Activated CD4-positive, alpha-beta T cell treated with anti-CD3 and anti-CD28 coated beads, Interleukin-2, Interleukin-6, amounts not matched to agents 100 ng/mL and 50 ng/mL, durations not matched to agents 16 hours and 8 hours (primary cell): ENCODE data around the gene ELANE.

Experiments used
- DNase-seq: peaks from one replicate; pipeline ENCODE4 v3.0.0-alpha.2; 2020

The ELANE gene

DNA sequence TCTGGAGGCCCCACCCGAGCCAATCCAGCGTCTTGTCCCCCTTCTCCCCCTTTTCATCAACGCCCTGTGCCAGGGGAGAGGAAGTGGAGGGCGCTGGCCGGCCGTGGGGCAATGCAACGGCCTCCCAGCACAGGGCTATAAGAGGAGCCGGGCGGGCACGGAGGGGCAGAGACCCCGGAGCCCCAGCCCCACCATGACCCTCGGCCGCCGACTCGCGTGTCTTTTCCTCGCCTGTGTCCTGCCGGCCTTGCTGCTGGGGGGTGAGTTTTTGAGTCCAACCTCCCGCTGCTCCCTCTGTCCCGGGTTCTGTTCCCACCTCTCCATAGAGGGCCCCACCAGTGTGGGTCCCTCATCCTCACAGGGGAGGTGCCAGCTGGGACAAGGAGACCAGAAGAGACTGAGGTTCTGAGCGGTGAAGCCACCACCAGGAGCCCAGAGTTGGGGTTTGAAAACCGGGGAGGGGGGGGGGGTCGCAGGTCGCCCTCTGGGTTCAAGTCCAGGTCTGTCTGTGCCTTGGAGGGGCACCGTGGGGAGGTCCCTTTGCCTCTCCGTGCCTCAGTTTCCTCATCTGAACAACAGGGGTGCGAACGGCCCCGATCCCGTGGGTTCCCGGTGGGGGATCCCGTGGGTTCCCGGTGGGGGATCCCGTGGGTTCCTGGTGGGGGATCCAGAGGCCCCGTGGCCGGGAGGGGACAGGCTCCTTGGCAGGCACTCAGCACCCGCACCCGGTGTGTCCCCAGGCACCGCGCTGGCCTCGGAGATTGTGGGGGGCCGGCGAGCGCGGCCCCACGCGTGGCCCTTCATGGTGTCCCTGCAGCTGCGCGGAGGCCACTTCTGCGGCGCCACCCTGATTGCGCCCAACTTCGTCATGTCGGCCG lies at the start of gene ELANE:
Gene ELANE, plus strand, starts transcription at position 168 of the 878 bp plus-strand sequence. Its CDS starts 26 bp downstream, at position 194.
- no peak for DNase-seq

DNA sequence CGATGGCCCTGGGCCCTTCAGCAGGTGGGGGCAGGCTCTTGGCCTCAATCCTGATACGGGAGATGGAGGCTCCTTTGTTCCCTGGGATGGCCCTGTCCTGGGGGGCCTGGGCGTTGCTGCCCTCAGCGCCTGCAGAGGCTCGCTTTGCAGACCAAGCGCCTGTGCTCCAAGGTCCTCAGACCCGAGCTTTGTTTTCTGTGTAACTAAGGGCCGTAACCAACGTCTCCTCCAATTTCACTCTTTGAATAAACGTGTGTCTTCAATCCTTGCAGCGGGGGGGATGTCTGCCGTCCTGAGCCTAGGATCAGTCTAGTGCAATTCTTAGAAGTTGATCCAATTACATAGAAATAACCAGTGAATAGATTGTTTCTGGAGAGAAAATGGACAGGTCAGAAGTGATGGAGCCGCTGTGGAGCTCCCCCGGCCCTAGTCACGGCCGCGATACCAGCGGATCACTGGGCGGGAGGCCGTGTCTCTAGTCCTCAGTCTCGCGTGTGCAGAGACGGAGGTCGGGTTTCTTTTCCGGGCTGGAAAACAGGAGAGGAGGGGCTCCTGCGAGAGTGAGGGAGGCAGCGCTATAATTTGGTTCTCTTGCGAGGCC lies 49.5 kb upstream of the ELANE start:
- no peak for DNase-seq

DNA sequence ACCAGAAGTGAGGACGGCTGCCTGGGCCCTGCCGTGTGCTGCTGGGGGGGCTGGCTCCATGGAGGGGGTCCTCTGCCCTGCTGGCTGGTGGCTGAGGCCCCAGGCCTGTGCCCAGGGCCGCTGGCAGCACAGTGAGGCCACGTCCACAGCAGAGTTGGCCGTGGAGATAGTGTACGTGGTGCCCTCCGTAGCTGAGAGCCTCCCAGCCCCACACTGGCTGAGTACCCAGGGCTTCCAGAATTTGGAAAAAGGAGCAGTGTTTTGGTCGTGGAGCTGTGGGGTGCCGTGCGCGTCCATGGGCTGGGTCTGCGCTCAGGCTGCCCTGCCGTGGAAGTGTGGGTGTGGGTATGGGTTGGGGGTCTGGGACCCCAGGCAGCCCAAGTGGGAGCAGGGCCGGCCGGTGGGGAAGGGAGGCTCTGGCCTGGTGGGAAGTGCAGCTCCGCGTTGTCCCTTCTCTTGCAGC lies 49.0 kb upstream of the ELANE start:
- no peak for DNase-seq

DNA sequence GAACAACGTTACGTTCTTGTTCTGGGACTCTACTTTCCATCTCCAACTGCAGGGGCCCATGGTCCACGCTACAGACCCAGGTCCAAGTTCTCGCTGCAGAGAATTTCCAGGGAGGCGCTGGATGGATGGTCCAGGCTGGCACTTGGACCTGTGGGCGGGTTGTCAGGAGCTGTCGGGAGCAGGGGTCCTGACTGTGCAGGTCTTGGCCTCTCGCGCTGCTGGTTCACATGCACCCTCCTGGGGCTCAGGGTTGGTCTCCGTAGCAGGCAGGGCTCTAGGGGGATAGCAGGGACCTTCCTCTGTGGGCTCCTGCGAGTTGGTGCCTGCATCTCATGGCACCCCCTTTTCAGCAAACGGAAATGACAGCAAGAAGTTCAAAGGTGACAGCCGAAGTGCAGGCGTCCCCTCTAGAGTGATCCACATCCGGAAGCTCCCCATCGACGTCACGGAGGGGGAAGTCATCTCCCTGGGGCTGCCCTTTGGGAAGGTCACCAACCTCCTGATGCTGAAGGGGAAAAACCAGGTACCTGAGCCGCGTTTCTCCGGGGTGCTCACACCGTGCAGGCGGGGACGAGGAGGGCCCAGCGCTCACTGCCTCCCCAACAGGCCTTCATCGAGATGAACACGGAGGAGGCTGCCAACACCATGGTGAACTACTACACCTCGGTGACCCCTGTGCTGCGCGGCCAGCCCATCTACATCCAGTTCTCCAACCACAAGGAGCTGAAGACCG lies 48.3 kb upstream of the ELANE start:
- DNase-seq = no peak

DNA sequence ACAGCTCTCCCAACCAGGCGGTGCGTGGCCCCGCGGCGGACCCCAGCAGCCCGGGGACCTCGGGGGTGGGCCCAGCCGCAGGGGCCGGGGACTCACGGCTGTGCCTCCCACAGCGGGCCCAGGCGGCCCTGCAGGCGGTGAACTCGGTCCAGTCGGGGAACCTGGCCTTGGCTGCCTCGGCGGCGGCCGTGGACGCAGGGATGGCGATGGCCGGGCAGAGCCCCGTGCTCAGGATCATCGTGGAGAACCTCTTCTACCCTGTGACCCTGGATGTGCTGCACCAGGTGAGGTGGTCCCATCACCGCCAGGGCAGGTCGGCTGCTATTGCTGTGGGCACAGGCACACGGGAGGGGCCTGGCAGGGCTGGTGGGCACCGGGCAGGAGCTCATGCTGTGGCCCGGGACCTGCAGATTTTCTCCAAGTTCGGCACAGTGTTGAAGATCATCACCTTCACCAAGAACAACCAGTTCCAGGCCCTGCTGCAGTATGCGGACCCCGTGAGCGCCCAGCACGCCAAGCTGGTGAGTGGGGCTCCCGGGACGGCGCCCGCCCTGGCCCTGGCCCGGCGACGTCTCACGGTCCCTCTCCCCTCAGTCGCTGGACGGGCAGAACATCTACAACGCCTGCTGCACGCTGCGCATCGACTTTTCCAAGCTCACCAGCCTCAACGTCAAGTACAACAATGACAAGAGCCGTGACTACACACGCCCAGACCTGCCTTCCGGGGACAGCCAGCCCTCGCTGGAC lies 47.5 kb upstream of the ELANE start:
- DNase-seq = no peak

DNA sequence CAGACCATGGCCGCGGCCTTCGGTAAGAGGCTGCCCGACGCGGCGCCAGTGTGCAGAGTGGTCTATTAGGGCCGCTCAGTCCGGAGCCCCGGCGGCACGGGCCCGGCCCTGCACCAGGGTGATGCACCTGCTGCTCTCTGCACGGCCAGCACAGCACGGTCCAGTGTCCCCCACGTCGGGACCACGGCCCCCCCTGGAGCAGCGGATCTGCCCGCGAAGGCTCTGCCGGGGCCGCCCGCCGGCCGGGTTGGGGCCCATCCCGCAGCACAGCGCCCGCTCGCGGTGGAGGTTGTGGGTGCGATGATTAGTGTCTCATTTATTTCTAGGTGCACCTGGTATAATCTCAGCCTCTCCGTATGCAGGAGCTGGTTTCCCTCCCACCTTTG lies 46.9 kb upstream of the ELANE start:
- DNase-seq = no peak

DNA sequence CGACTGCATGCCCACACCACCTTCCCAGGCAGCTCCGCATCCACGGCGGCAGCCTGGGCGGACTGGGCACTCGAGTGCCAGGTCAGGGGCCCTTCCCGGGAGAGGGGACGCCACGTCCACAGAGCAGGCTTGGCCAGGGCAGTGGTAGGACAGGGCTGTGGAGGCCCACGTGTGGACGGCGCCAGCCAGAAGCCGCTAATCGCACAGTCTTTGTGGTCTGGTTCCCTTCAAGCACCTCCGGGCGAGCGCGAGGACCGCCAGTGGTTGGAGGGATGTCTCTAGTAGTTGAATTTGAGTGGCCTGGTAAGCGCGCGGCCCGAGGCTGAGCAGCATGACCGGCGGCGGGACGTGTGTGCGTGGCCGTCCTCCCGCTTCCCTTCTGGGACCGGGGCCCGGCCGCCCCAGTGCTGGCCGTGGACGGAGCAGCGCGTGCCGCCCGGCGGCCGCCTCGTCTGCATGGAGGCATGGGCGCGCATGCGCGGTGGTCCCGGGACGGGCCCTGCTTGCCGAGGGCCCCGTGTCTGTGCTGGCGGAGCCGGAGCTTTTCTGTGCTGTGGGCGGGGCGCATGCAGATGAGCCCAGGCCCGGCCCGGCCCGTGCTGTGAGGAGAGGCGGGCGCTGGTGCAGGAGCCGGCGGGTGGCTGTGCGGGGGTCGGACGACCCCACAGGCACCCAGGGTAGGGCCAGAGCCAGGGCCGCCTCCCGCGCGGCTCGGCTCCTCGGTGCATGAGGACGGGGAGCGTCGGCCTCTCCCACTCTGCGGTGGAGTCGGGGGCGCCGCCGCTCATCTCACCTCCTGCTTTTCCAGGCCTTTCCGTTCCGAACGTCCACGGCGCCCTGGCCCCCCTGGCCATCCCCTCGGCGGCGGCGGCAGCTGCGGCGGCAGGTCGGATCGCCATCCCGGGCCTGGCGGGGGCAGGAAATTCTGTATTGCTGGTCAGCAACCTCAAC lies 46.2 kb upstream of the ELANE start:
- no peak for DNase-seq

DNA sequence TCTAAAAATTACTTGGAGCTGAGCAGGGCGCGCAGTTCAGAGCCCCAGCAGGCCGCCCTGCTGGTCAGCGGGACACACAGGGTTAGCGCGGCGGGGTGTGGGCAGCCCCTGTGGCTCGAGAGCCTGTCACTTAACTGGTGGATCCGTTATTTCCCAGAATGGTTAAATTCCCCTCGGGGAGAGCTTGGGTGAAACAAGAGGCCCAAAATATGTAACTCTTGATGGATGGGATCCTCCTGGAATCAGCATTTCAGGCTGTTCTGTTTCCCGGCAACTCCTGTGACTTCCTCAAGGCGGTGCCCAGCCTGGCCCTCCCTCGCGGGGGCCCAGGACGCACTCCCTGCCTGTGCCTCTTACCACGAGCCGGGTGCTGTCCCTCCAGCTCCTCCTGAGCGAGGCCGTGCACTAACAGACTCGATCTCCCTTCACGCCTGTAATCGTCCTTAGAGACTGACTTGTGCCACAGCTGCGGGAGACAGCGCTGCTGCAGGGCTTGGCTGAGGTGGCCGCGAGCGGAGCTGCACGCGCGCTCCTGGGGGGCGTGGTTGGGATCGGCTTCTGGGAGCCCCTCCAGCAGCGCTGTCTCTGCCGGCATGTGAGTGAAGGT lies 45.2 kb upstream of the ELANE start:
- DNase-seq = no peak

DNA sequence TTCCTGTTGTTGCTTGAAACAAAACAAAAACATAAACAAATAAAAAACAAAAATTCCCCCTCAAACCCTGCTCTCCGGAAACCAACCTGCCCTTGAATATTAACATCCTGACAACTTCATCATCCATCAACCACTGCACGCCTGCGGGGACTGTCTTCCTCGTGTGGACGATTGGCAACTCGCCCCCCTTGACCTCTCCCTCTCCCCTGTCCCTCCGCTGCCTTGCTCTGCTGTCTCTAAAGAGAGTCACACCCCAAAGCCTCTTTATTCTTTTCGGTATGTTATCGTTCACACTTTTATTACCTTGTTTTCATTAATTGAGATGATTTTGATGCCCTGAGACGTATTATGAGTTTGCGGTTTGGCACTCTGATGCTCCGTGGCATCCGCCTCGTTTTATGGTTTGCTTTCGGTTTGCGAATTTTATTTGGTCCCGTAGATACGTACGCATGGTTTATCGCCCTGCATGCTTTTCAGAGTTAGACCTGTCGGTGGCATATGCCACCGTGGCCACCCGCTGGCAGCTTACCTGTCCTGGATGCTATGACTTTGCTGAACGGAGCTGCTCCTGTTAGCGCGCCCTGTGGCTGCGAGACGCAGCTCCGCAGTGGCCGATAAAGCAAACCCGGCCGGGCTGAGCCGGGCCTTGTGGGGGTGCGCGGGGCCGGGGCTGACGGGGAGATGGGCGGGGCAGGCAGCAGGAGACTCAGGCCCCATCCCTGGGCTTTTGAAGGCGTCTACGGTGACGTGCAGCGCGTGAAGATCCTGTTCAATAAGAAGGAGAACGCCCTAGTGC lies 44.3 kb upstream of the ELANE start:
- no peak for DNase-seq

GRCh38 chr19:808423-808775 lies 43.7 kb upstream of the ELANE start:
- no peak for DNase-seq

GRCh38 chr19:810077-810855 lies 41.8 kb upstream of the ELANE start:
- DNase-seq = no peak

- DNase-seq = no peak
Measured at GRCh38 chr19:810883-811489, 41.1 kb upstream of the ELANE start.

DNA sequence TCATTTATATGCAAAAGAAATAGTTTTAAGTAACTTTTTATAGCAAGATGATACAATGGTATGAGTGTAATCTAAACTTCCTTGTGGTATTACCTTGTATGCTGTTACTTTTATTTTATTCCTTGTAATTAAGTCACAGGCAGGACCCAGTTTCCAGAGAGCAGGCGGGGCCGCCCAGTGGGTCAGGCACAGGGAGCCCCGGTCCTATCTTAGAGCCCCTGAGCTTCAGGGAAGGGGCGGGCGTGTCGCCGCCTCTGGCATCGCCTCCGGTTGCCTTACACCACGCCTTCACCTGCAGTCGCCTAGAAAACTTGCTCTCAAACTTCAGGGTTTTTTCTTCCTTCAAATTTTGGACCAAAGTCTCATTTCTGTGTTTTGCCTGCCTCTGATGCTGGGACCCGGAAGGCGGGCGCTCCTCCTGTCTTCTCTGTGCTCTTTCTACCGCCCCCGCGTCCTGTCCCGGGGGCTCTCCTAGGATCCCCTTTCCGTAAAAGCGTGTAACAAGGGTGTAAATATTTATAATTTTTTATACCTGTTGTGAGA lies 40.5 kb upstream of the ELANE start:
- no peak for DNase-seq

GRCh38 chr19:812049-812746 lies 39.9 kb upstream of the ELANE start:
- DNase-seq = no peak

- no peak for DNase-seq
Measured at GRCh38 chr19:812747-813218, 39.3 kb upstream of the ELANE start.

DNA sequence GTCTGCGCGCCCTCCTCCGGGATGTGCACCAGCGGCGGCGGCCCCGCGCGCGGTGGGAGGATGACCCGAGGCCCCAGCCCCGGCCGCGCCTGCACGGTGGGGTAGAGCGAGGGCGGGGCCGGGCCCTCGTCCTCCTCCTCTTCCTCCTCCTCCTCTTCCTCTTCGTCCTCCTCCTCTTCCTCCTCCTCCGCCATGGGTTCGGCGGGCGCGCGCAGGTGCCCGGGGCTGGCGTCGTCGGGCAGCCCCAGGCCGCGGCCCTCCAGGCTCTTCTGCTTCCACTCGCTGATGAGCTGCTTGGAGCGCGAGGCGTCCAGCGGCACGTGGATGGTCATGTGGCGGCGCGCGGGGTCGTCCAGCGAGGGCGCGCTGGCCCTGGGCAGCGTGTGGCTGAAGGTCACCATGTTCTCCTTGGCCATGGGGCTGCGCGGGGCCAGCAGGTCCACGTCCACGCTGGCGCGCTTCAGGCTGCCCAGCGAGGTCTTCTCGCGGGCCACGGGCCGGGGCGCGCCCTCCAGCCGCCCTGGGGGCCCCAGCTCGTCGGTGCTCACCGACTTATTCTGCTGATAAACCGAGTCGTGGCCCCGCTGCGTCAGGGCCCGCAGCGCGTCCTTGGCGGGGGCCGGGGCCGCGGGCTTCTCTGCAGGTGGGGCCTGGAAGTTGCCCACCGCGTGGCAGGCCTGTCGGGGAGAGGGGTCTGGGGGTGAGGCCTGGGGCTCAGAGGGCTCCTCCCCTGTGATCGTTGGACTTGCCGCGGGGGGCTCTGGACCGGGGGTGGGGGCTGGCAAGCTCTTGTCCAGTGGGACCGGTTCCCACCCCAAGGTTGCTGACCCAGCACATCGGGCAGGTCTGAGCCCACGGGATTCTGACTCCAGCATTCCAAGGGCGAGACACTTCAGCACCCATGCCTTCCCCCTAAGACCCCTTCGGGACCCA lies 38.6 kb upstream of the ELANE start:
- no peak for DNase-seq
